ENCODE data around the gene USP6.
"Not testable (repeated sequence)": the region's sequence is repeated elsewhere in the genome, so short reads cannot be mapped to it uniquely, and the experiment has no call there.

DNA sequence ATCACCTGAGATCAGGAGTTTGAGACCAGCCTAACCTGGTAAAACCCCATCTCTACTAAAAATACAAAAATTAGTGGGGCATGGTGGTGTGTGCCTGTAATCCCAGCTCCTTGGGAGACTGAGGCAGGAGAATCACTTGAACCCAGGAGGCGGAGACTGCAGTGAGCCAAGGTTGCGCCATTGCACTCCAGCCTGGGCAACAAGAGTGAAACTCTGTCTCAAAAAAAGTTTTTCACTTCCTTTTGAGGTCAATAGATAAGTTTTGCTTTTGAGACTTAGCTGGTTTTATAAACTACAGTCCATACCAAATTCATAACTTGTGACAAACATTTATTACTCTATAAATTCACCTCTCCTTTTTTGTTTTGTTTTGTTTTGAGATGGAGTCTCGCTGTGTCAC is 46.0 kb downstream of the USP6 start:
- not testable (repeated sequence) for TF ChIP-seq ZFP3 (CRISPR knock-in tag; IDR thresholded peaks at IDR 0.05); ARNTL (CRISPR knock-in tag; IDR thresholded peaks at IDR 0.05; ENCODE audit: borderline replicate concordance, low read depth); ZNF70 (CRISPR knock-in tag; IDR thresholded peaks at IDR 0.05); BACH2 (CRISPR knock-in tag; IDR thresholded peaks at IDR 0.05; ENCODE audit: borderline replicate concordance); ZFP30 (CRISPR knock-in tag; IDR thresholded peaks at IDR 0.05); ESRRG (CRISPR knock-in tag; IDR thresholded peaks at IDR 0.05); ZNF8 (CRISPR knock-in tag; IDR thresholded peaks at IDR 0.05)
- TF ChIP-seq, protein P1, sequence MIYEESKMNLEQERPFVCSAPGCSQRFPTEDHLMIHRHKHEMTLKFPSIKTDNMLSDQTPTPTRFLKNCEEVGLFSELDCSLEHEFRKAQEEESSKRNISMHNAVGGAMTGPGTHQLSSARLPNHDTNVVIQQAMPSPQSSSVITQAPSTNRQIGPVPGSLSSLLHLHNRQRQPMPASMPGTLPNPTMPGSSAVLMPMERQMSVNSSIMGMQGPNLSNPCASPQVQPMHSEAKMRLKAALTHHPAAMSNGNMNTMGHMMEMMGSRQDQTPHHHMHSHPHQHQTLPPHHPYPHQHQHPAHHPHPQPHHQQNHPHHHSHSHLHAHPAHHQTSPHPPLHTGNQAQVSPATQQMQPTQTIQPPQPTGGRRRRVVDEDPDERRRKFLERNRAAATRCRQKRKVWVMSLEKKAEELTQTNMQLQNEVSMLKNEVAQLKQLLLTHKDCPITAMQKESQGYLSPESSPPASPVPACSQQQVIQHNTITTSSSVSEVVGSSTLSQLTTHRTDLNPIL (CRISPR knock-in tag; IDR thresholded peaks at IDR 0.05; ENCODE audit: low read depth), result not testable (repeated sequence)
- TF ChIP-seq, protein P2, sequence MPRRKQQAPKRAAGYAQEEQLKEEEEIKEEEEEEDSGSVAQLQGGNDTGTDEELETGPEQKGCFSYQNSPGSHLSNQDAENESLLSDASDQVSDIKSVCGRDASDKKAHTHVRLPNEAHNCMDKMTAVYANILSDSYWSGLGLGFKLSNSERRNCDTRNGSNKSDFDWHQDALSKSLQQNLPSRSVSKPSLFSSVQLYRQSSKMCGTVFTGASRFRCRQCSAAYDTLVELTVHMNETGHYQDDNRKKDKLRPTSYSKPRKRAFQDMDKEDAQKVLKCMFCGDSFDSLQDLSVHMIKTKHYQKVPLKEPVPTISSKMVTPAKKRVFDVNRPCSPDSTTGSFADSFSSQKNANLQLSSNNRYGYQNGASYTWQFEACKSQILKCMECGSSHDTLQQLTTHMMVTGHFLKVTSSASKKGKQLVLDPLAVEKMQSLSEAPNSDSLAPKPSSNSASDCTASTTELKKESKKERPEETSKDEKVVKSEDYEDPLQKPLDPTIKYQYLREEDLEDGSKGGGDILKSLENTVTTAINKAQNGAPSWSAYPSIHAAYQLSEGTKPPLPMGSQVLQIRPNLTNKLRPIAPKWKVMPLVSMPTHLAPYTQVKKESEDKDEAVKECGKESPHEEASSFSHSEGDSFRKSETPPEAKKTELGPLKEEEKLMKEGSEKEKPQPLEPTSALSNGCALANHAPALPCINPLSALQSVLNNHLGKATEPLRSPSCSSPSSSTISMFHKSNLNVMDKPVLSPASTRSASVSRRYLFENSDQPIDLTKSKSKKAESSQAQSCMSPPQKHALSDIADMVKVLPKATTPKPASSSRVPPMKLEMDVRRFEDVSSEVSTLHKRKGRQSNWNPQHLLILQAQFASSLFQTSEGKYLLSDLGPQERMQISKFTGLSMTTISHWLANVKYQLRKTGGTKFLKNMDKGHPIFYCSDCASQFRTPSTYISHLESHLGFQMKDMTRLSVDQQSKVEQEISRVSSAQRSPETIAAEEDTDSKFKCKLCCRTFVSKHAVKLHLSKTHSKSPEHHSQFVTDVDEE (CRISPR knock-in tag; IDR thresholded peaks at IDR 0.05), result not testable (repeated sequence)
- TF ChIP-seq, protein P3, sequence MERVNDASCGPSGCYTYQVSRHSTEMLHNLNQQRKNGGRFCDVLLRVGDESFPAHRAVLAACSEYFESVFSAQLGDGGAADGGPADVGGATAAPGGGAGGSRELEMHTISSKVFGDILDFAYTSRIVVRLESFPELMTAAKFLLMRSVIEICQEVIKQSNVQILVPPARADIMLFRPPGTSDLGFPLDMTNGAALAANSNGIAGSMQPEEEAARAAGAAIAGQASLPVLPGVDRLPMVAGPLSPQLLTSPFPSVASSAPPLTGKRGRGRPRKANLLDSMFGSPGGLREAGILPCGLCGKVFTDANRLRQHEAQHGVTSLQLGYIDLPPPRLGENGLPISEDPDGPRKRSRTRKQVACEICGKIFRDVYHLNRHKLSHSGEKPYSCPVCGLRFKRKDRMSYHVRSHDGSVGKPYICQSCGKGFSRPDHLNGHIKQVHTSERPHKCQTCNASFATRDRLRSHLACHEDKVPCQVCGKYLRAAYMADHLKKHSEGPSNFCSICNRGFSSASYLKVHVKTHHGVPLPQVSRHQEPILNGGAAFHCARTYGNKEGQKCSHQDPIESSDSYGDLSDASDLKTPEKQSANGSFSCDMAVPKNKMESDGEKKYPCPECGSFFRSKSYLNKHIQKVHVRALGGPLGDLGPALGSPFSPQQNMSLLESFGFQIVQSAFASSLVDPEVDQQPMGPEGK (CRISPR knock-in tag; IDR thresholded peaks at IDR 0.05; ENCODE audit: borderline replicate concordance), result not testable (repeated sequence)
- TF ChIP-seq, protein P4, sequence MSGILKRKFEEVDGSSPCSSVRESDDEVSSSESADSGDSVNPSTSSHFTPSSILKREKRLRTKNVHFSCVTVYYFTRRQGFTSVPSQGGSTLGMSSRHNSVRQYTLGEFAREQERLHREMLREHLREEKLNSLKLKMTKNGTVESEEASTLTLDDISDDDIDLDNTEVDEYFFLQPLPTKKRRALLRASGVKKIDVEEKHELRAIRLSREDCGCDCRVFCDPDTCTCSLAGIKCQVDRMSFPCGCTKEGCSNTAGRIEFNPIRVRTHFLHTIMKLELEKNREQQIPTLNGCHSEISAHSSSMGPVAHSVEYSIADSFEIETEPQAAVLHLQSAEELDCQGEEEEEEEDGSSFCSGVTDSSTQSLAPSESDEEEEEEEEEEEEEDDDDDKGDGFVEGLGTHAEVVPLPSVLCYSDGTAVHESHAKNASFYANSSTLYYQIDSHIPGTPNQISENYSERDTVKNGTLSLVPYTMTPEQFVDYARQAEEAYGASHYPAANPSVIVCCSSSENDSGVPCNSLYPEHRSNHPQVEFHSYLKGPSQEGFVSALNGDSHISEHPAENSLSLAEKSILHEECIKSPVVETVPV (CRISPR knock-in tag; IDR thresholded peaks at IDR 0.05), result not testable (repeated sequence)

All from SK-N-SH treated with all-trans-retinoic acid at 6 μM for 48 hours (cell line).